Measurements from ENCODE around the gene SEMA6A.

SEMA6A gene

DNA sequence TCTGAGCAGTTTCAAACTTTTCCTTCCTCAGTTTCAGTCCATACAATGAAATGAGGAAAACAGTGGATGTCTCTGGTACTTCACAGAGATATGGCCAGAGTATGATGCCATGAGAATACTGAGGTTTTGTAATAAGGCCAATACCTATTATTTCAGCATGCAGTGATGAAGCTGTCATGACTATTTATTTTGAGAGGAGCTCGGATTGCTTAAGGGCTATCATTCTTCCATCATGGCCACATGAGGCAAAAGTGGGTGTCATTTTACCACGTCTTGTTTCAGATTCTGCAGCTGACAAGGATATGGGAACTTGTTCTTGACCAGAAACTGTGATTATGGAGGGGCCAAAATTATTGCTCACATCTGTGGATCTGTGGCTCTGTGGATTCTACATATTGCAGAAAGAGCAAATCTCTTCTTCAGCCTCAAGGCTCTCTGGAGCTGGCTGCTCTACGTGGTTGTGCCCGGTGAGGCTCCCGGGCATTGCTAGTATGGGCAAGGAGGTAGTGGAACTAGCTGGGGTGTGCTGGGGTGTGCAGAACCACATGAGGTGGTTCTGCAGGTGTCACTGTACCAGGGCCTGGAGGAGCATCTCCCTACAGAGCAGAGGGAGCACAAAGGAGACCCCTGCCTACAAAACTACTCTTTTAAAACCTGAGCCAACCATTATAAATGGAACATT lies 180.3 kb downstream of the SEMA6A start:
- no peak for DNase-seq

Data from RPMI8226 (cell line).